OCI-LY1 (cell line): Measurements from ENCODE around the gene COG7.
"Not testable (repeated sequence)": the region's sequence is repeated elsewhere in the genome, so short reads cannot be mapped to it uniquely, and the experiment has no call there.

Experiments
- H2AFZ ChIP-seq: fragments of 200-600 bp; sonication (generic), shearing (Covaris generic); 2 replicates; pipeline ENCODE4 v1.6.0; 2014; ENCODE audit warnings: antibody characterized with exemption, mild to moderate bottlenecking, low read length
- H3F3A ChIP-seq: fragments of 200-600 bp; sonication (generic), shearing (Covaris generic); 2 replicates; pipeline ENCODE4 v1.6.0; 2014; ENCODE audit warnings: mild to moderate bottlenecking, antibody characterized with exemption, low read length, moderate library complexity; ENCODE audit not compliant: insufficient read depth
- H3K27ac ChIP-seq: fragments of 200-600 bp; sonication (generic); 2 replicates; pipeline ENCODE4 v1.5.1; 2014; ENCODE audit warnings: low read length, mixed run types, mild to moderate bottlenecking, low read depth; ENCODE audit not compliant: poor library complexity, severe bottlenecking
- H3K27me3 ChIP-seq: fragments of 200-600 bp; sonication (generic); 2 replicates; pipeline ENCODE4 v1.6.0; 2014; ENCODE audit warnings: antibody characterized with exemption, mild to moderate bottlenecking, low read length, moderate library complexity; ENCODE audit not compliant: insufficient read depth
- H3K36me3 ChIP-seq: fragments of 200-600 bp; sonication (generic); 2 replicates; pipeline ENCODE4 v1.6.1; 2014; ENCODE audit warnings: mild to moderate bottlenecking, antibody characterized with exemption, low read length, moderate library complexity, mixed read lengths; ENCODE audit not compliant: insufficient read depth
- H3K4me1 ChIP-seq: fragments of 200-600 bp; sonication (generic); 2 replicates; pipeline ENCODE4 v1.5.1; 2014; ENCODE audit warnings: mild to moderate bottlenecking, low read length, moderate library complexity; ENCODE audit not compliant: insufficient read depth, severe bottlenecking
- H3K4me2 ChIP-seq: fragments of 200-600 bp; sonication (generic), shearing (Covaris generic); 2 replicates; pipeline ENCODE4 v1.6.1; 2014; ENCODE audit warnings: low read length
- H3K4me3 ChIP-seq: fragments of 200-600 bp; sonication (generic); 2 replicates; pipeline ENCODE4 v1.5.1; 2014; ENCODE audit warnings: low read length, low read depth, mild to moderate bottlenecking, mixed read lengths; ENCODE audit not compliant: poor library complexity, severe bottlenecking
- H3K79me2 ChIP-seq: fragments of 200-600 bp; shearing (Covaris generic); 2 replicates; pipeline ENCODE4 v1.6.1; 2016; ENCODE audit warnings: mixed run types, low read length, mixed read lengths; ENCODE audit not compliant: insufficient read depth
- H3K9ac ChIP-seq: fragments of 200-600 bp; sonication (generic), shearing (Covaris generic); 2 replicates; pipeline ENCODE4 v1.6.1; 2014; ENCODE audit warnings: mild to moderate bottlenecking, low read length, mixed read lengths
- H3K9me2 ChIP-seq: fragments of 200-600 bp; sonication (generic), shearing (Covaris generic); 2 replicates; pipeline ENCODE4 v1.6.1; 2014; ENCODE audit warnings: low read depth, mild to moderate bottlenecking, low read length, mixed read lengths
- H3K9me3 ChIP-seq: fragments of 200-600 bp; shearing (Covaris generic); 2 replicates; pipeline ENCODE4 v1.6.1; 2014; ENCODE audit warnings: low read length, mixed read lengths
- H4K20me1 ChIP-seq: fragments of 200-600 bp; sonication (generic), shearing (Covaris generic); 2 replicates; pipeline ENCODE4 v1.6.0; 2016; ENCODE audit warnings: mild to moderate bottlenecking, low read length; ENCODE audit not compliant: insufficient read depth
- EZH2 ChIP-seq: fragments of 200-600 bp; sonication (generic), shearing (Covaris generic); IDR thresholded peaks from 2 replicates; pipeline ENCODE4 v1.8.0; 2017; ENCODE audit warnings: borderline replicate concordance, mixed run types, mild to moderate bottlenecking, antibody characterized with exemption, low read length, moderate library complexity, mixed read lengths
- TF ChIP-seq, protein P1 (sequence below): fragments of 200-600 bp; sonication (generic), shearing (Covaris generic); IDR thresholded peaks from 2 replicates; pipeline ENCODE4 v1.5.1; 2017; ENCODE audit warnings: mild to moderate bottlenecking, antibody characterized with exemption, low read length, moderate library complexity, mixed read lengths

Gene COG7

DNA sequence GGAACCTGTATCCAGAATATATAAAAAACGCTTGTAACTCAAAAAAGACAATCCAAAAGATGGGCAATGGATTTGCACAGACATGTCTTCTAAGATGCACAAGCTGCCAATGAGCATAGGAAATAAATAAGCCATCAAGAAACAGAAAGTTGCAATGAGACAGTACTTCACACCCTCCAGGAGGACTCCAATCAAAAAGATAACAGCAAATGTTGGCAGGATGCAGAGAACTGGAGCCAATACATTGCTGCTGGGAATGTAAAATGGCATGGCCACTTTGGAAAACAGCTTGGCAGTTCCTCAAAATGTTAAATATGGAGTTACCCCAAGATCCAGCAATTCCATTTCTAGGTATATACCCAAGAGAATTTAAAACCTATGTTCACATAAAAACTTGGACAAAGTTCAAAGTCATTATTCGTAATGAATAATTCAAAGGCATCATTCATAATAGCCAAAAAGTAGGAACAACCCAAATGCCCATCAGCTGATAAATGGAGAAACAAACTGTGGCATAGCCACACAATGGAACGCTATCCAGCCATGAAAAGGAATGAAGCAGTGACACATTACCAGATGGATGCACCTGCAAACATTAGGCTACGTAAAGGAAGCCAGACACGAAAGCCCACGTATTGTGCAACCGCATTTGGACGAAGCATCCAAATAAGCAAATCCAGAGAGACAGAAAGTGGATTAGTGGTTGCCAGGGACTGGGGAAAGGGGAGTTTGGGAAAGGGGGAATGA is 31.7 kb upstream of the COG7 start:
- H3F3A ChIP-seq: no peaks in the 10 kb centered on the region
- H3K9me3 ChIP-seq: no peaks in the 10 kb centered on the region
- peaks cover 100% of the 10 kb centered on the region for H3K36me3 ChIP-seq
- H4K20me1 ChIP-seq: no peaks in the 10 kb centered on the region
- H3K4me3 ChIP-seq: no peak overlapping the region
- H3K4me2 ChIP-seq: no peak overlapping the region
- H3K4me1 ChIP-seq: no peaks in the 10 kb centered on the region
- H3K79me2 ChIP-seq: no peaks in the 10 kb centered on the region
- no peak overlapping the region for H3K9ac ChIP-seq
- no peak overlapping the region for H3K27ac ChIP-seq
- no peaks in the 10 kb centered on the region for H3K9me2 ChIP-seq
- H2AFZ ChIP-seq: no peak overlapping the region
- TF ChIP-seq, protein P1, sequence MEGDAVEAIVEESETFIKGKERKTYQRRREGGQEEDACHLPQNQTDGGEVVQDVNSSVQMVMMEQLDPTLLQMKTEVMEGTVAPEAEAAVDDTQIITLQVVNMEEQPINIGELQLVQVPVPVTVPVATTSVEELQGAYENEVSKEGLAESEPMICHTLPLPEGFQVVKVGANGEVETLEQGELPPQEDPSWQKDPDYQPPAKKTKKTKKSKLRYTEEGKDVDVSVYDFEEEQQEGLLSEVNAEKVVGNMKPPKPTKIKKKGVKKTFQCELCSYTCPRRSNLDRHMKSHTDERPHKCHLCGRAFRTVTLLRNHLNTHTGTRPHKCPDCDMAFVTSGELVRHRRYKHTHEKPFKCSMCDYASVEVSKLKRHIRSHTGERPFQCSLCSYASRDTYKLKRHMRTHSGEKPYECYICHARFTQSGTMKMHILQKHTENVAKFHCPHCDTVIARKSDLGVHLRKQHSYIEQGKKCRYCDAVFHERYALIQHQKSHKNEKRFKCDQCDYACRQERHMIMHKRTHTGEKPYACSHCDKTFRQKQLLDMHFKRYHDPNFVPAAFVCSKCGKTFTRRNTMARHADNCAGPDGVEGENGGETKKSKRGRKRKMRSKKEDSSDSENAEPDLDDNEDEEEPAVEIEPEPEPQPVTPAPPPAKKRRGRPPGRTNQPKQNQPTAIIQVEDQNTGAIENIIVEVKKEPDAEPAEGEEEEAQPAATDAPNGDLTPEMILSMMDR: no peak
- no peak for TF ChIP-seq EZH2
- H3K27me3 ChIP-seq: no peaks in the 10 kb centered on the region

DNA sequence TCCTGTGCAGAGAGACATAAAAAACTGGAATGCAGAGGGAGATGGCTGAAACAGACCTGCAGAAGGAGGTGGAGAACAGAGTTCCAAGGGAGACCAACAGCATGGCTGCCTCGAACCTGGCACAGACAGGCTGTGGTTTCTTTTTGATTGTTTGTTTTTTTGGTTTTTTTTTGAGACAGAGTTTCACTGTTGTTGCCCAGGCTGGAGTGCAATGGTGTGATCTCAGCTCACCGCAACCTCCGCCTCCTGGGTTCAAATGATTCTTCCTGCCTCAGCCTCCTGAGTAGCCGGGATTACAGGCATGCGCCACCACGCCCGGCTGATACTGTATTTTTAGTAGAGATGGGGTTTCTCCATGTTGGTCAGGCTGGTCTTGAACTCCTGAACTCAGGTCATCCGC is 30.5 kb upstream of the COG7 start:
- H3K27ac ChIP-seq, H3F3A ChIP-seq, H3K9ac ChIP-seq, H2AFZ ChIP-seq, H3K27me3 ChIP-seq, H3K4me2 ChIP-seq, H3K9me2 ChIP-seq, H3K4me1 ChIP-seq, H3K79me2 ChIP-seq, H3K9me3 ChIP-seq, H4K20me1 ChIP-seq, H3K4me3 ChIP-seq: not testable (repeated sequence)
- H3K36me3 ChIP-seq: peaks cover 100% of the 10 kb centered on the region

DNA sequence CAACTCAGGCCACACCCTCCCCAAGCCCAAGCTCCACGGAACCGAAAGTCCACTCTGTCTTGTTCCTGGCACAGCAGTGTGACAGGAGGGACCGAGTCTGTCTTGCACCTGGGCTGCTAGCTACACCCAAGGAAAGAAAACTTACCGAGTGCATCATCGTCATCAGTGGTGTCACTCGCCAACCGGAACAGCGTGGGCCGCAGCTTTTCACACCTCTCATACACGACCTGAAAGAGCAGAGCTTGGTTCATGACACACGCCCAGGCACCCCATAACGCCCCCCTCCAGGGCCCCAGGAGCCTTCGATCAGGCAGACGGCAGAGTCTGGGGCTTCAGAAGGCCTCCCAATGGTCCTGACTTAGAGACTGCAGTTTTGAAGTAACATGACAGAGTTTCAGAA is 29.8 kb upstream of the COG7 start:
- H3K9me2 ChIP-seq: no peaks in the 10 kb centered on the region
- H3K36me3 ChIP-seq: peaks cover 98% of the 10 kb centered on the region

More for the DNA sequence above, 29.8 kb upstream of the COG7 start:
- no peaks in the 10 kb centered on the region for H3K4me1 ChIP-seq
- H2AFZ ChIP-seq: no peak overlapping the region
- H3K79me2 ChIP-seq: no peaks in the 10 kb centered on the region
- no peak overlapping the region for H3K9ac ChIP-seq
- H3K27me3 ChIP-seq: no peaks in the 10 kb centered on the region
- no peaks in the 10 kb centered on the region for H4K20me1 ChIP-seq
- H3K4me2 ChIP-seq: no peak overlapping the region
- no peak overlapping the region for H3K27ac ChIP-seq
- H3F3A ChIP-seq: no peaks in the 10 kb centered on the region
- TF ChIP-seq EZH2: no peak
- TF ChIP-seq, protein P1: no peak
- H3K9me3 ChIP-seq: no peaks in the 10 kb centered on the region
- no peak overlapping the region for H3K4me3 ChIP-seq
